Fibroblast of skin of abdomen (primary cell): ENCODE results near the gene CLEC16A.
A peak's percentile ranks its signal among the peaks of the same experiment; 100 is the strongest.

ENCODE experiments used
- DNase-seq: peaks from one replicate; pipeline ENCODE4 v3.0.0-alpha.2; 2013

The CLEC16A gene

DNA sequence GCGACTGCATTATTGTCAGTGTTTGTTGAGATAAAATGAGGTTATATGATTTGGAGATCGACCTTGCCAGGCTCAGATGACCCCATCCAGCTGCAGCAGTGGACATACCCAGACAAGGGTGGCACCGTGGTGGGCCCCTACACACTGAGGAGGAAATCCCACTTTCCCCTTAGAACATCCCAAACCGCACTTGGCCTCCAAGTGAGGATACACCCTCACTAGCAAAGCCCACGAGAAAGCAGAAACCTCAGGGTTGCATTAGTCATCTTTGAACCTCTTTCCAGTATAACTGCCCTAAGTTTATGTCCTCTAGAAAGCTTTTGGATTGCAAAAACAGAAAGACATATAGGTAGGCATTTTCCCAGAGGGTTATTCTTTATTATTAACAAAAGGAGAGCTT lies 101.5 kb downstream of the CLEC16A start:
- DNase-seq, result peak; percentile 40

GRCh38 chr16:11046382-11046931 lies 102.1 kb downstream of the CLEC16A start:
- DNase-seq, result no peak

DNA sequence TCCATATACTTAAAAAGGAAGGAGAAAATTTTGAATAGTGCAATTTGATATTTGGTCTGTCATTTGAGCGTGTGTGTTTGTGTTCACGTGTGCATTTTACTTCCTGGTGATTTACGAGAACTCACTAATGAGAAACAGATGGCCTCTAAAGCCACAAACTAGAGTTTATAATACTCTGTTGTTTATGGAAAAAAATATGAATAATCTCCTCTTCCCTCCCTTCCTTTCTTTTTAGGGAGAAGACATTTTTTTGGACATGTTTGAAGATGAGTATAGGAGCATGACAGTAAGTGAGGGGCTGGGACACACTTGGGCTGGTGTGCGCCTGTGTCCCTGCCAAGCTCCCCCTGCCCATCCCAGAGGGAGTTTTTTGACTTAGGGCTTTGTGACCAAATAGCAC lies 102.7 kb downstream of the CLEC16A start:
- DNase-seq, result peak; percentile 85

DNA sequence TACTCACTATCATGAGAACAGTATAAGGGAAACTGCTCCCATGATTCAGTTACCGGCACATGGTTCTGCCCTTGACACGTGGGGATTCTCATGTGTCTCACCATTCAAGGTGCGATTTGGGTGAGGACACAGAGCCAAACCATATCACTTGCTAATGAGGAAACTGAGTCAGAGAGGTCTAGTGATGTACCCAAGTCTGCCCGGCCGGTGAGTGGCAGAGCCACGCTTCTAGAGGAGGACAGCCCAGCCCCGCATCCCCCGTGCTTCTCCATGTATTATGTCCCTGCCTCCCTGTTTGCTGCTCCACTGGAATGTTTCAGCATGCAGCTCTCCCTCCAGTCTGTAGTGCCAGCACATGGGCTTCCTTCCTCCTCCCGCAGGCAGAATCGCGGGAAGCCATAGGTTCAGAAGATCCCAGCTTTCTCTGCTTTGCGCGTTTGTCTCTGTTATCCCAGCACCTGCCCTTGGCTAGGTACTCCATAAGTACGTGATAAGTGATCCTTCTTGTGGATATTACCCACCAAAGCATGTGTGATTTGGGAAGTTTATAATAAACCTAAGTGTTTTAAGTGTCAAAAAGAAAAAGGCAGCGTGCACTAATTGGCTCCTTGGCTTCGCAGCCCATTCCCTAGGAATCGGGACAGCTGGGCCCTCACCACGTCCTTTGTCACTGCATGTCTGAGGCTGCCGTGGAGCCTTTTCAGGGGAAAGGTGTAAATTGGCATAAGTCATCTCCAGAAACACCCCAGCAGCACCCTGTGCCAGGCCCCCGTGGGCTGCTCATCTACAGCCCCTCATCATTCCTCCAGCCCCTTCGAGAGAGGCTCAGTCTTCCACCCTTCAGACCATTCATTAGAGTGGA lies 103.8 kb downstream of the CLEC16A start:
- DNase-seq, result no peak

DNA sequence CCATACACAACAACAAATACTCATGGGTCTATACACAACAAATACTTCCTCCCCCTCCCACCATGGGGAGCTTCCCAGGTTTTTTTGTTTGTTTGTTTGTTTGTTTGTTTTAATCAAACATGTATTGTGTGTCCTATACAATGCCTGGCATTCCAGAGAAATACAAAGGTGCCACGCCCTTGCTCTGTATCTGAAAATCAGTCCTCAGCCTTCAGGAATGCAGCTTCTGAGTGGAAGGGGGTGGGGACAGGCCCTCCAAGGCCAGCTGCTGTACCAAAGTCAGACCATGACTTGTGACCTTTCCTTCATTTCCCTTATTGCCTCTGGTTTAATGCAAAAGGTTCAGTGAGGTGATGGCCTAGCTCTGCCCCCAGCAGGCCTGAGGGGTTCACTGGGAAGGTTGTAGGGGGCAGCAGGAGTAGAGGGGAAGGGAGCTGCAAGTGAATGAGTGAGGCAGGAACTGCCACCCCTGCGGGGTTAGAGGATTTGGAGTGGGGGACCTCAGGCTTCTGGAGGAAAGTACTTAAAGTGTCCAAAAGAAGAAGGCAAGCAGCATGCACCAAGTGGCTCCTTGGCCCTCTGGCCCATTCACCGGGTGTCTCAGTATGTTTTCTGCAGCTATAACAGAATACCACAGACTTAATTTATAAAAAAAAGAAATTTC lies 105.2 kb downstream of the CLEC16A start:
- peak; percentile 22 for DNase-seq

DNA sequence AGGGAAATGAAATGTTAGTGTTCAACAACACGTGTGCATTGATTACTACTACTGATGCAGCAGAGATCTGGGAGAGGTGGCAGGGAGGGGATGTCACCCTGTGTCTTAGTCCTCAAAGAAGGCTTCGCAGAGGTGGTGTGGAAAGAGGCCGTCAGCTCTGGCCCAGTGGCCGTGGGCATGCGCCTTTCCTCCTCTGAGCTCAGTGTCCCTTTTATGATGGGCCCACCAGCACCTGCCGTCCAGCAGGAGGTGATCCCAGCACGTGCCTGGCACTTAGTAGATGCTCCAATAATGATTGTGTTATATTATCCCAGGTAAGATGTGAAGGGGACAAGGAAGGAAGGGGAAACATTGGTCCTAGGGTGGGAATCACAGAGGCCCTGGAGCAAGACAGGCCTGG lies 106.2 kb downstream of the CLEC16A start:
- DNase-seq, result no peak

GRCh38 chr16:11050944-11051343 lies 106.6 kb downstream of the CLEC16A start:
- DNase-seq, result no peak

- no peak for DNase-seq
Measured at GRCh38 chr16:11051430-11051829, 107.1 kb downstream of the CLEC16A start.

DNA sequence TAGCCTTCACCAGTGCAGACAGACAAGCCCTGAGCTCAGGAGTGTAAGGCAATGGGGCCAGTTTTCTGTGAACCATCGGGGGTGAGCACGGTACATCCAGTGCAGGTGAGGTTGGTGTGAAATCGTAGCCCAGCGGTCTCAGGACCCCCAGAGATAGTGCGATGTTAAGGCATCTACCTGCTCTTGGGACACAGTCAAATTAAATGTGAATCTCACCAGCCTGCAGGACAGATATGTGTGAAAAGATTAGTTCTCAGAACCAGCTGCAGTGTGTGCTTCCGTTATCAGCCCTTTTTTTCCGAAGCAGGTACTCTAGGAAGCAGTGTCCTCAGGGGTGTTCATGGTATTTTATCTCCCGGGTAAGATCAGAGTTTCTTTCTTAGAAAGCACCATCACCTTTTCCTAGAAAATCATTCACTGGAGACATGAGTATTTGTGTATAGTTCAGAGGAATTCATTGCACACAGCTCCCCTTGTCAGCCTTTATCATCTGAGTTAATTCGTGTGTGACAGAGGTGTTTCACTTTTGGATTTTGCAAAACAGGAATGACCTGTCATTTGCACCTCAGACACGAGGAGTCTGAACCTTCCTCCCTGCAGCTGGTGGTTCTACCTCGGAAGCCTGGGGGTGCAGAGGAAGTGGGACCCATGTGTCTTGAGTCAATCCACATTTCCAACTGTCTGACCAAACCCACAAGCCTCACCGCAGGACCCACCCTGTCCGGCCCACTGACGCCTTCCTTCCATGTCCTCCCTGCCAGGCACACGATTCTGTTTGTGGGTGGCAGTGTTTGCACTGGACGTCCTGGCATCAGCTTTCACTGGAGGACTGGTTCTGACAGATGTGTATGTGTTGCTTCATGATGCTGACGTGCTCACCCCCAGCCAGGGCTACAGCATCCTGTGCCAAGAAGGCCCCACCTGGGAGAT lies 107.8 kb downstream of the CLEC16A start:
- DNase-seq, result no peak

- no peak for DNase-seq
Measured at GRCh38 chr16:11053916-11054460, 109.6 kb downstream of the CLEC16A start.

- DNase-seq, result peak; percentile 58
Measured at GRCh38 chr16:11056090-11056992, 112.0 kb downstream of the CLEC16A start.

- no peak for DNase-seq
Measured at GRCh38 chr16:11056993-11057649, 112.8 kb downstream of the CLEC16A start.

DNA sequence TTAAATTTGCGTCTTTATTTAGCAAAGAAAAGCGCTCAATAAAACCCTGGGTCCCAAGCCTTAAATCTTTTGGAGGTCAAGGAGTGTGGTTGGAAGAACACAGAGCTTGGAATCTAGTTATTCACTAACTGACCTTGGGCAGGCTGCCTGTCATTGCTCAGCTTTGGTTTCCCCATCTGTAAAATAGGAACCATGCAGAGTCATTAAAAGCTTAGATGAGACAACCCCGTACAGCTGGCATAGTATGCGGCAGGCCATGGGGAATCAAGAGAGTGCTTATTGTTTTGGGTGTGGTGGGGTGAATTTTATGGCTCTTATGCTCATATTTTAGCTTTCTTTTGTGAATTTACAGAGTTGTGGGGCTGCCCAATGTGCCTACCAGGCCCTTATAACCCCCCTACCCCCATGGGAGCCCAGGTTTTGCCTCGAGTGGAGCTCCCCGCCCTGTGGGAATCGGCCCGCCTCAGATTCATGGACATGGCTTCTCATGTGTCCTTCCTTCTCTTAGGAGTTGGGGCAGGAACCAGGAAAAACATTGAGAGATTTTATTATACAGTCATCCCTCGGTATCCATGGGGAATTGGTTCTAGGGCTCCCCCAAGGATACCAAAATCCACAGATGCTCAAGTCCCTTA lies 113.5 kb downstream of the CLEC16A start:
- DNase-seq, result no peak

DNA sequence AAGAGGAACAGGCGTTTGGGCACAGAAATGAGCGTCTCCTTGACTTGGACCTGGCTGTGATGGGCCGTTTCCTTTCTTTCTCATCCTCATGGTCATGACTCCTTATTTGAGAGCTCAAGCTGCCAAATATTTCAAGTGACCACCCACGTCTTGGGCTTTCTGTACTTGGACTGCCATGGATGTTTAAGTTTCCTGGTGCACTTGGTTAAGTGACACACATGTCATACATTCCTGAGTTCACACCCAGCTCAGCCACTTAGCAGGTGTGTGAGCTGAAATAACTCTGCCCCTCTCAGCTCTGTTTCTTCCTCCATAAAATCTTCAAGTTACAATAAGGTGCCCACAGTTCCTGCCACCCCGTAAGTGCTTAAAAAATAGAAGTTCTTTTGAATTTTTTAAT lies 114.5 kb downstream of the CLEC16A start:
- no peak for DNase-seq

DNA sequence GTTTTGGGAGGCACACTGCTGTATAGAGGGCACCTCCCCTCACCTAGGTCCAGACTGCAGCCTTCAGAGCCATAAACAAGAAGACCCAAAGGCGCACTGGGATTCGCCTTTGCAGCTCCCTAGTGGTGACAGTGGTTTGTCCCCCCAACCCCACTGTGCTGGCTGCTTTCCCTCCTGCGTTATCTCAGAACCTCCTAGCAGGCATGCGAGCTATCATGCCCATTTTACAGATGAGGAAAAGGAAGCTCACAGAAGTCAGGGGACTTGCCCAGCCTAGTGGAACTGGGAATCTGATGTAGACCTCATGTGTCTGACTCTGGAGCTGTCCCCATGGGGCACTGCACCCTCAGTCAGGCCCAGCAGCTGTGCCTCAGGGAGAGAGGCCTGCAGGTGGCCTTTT lies 115.2 kb downstream of the CLEC16A start:
- no peak for DNase-seq

- DNase-seq, result no peak
Measured at GRCh38 chr16:11060364-11060763, 116.0 kb downstream of the CLEC16A start.

DNA sequence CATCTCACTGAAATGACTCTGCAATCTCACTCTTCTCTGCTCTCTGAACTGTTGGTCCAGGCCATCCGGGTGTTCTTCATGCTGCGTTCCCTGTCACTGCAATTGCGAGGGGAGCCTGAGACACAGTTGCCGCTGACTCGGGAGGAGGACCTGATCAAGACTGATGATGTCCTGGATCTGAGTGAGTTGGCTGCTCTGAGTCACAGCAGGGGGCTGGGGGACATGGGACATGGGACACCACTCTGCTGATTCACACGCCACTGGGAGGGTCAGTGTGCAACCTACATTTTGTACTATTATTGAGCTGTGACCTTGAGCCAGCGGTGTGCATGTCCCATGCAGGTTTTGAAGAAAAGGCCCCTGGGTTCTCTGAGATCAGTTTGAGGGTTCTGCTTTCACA lies 116.5 kb downstream of the CLEC16A start:
- no peak for DNase-seq

GRCh38 chr16:11061629-11062270 lies 117.4 kb downstream of the CLEC16A start:
- DNase-seq, result no peak

DNA sequence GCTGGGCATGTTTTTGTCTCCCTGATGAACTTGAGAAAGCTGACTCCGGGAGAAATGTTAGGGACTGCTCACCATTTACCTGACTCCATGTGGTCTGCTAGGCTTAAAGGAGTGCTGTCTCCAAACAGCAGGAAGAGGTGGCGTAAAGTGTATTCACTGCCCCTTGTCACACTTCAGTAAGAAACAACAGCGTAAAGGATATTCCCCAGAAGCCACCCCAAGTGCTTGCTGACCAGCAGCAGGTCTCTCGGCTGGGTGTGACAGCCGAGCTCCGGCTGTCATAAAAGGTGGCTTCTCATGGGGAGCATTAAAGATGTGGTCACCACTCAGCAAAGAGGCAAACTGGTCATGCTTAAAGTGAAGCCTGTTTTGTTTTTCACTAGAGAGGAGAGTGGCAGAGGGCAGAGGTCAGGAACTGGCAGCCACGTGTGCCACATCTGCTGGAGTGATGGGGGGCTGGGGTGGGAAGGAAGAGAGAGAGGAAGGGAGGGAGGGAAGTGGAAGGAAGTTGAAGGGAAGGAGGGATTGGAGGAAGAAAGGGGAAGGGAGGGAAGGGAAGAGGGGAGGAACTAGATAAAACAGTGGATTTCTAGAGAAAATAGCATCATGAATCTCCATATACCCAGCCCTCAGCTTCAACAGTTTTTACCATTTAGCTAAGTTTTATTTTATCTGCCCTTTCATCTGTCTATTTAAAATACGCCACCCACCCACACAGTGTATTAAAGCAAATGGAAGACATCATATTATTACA lies 119.3 kb downstream of the CLEC16A start:
- no peak for DNase-seq
